ENCODE results near the gene KRTAP2-2. TPM values are rescaled to one million over a fixed set of nuclear protein-coding genes. Genes with fewer than 3 reads are reported as not detected.

The KRTAP2-2 gene
- total RNA-seq, 2 experiments from 2014 or later: not detected

GRCh38 chr17:41071606-41072360 is 16.8 kb upstream of the KRTAP2-2 start:
- Histone ChIP-seq H3K36me3 (ENCODE audit: insufficient read depth, low read length) (no peaks in the 10 kb centered on the region), H3K9me3 (ENCODE audit: control insufficient read depth in 1 of 2, insufficient read depth in 1 of 2, low read length in 2 of 2) (no peaks in the 10 kb centered on the region), H3K4me1 (ENCODE audit: insufficient read depth, low read length) (no peaks in the 10 kb centered on the region), H3K27me3 (ENCODE audit: control insufficient read depth in 1 of 2, insufficient read depth in 2 of 2, low read length in 2 of 2) (no peaks in the 10 kb centered on the region), H3K4me3 (ENCODE audit: low read length) (no peak overlapping the region), H3K27ac (ENCODE audit: low read depth in 1 of 2, low read length in 2 of 2) (no peak overlapping the region)
- intact Hi-C loops (cut with DNase I, micrococcal nuclease): no loop called here
- DNase-seq (no peak), ATAC-seq (ENCODE audit: poor library complexity) (no peak)
- Mint-ChIP-seq H3K9me3 (no peaks in the 10 kb centered on the region), H3K27me3 (peaks cover 24% of the 10 kb centered on the region), H3K4me1 (ENCODE audit: low read depth) (no peaks in the 10 kb centered on the region), H3K36me3 (ENCODE audit: low read depth) (no peaks in the 10 kb centered on the region), H3K27ac (no peak overlapping the region), H3K4me3 (no peak overlapping the region)
- TF ChIP-seq, protein P1, sequence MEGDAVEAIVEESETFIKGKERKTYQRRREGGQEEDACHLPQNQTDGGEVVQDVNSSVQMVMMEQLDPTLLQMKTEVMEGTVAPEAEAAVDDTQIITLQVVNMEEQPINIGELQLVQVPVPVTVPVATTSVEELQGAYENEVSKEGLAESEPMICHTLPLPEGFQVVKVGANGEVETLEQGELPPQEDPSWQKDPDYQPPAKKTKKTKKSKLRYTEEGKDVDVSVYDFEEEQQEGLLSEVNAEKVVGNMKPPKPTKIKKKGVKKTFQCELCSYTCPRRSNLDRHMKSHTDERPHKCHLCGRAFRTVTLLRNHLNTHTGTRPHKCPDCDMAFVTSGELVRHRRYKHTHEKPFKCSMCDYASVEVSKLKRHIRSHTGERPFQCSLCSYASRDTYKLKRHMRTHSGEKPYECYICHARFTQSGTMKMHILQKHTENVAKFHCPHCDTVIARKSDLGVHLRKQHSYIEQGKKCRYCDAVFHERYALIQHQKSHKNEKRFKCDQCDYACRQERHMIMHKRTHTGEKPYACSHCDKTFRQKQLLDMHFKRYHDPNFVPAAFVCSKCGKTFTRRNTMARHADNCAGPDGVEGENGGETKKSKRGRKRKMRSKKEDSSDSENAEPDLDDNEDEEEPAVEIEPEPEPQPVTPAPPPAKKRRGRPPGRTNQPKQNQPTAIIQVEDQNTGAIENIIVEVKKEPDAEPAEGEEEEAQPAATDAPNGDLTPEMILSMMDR (IDR thresholded peaks at IDR 0.05): no peak
- POLR2A ChIA-PET: no interaction called here
- CTCF ChIA-PET: no interaction called here

DNA sequence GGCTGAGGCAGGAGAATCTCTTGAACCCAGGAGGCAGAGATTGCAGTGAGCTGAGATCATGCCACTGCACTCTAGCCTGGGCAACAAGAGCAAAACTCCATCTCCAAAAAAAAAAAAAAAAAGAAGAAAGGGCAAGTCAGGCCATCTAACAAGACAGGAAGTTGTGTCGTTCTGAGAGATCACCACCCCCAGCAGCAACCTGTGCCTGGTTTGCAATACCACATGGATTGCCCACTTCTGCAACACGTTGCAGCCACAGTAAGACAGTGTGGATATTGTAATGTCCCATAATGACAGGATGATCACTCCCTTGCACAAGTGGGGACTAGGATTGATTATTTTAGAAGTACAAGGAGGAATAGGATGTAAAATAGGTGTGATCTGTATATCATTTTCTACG is 14.0 kb upstream of the KRTAP2-2 start:
- CTCF ChIA-PET: no interaction called here
- DNase-seq: no peak
- Mint-ChIP-seq H3K27me3 (peaks cover 4% of the 10 kb centered on the region), H3K4me3 (no peak overlapping the region), H3K27ac (no peak overlapping the region), H3K9me3 (no peaks in the 10 kb centered on the region), H3K4me1 (ENCODE audit: low read depth) (no peaks in the 10 kb centered on the region), H3K36me3 (ENCODE audit: low read depth) (no peaks in the 10 kb centered on the region)
- H3K27ac ChIP-seq (ENCODE audit: low read depth in 1 of 2, low read length in 2 of 2): no peak overlapping the region
- no peaks in the 10 kb centered on the region for H3K9me3 ChIP-seq (ENCODE audit: control insufficient read depth in 1 of 2, insufficient read depth in 1 of 2, low read length in 2 of 2)
- no peak for ATAC-seq (ENCODE audit: poor library complexity)
- no peak overlapping the region for H3K4me3 ChIP-seq (ENCODE audit: low read length)
- POLR2A ChIA-PET: no interaction called here
- TF ChIP-seq, protein P1 (IDR thresholded peaks at IDR 0.05): no peak
- H3K27me3 ChIP-seq (ENCODE audit: control insufficient read depth in 1 of 2, insufficient read depth in 2 of 2, low read length in 2 of 2): no peaks in the 10 kb centered on the region
- no peaks in the 10 kb centered on the region for H3K36me3 ChIP-seq (ENCODE audit: insufficient read depth, low read length)
- intact Hi-C loops (cut with DNase I, micrococcal nuclease): no loop called here
- no peaks in the 10 kb centered on the region for H3K4me1 ChIP-seq (ENCODE audit: insufficient read depth, low read length)

GRCh38 chr17:41067281-41067680 is 12.3 kb upstream of the KRTAP2-2 start:
- no peak overlapping the region for H3K27ac Mint-ChIP-seq
- H3K36me3 Mint-ChIP-seq (ENCODE audit: low read depth): no peaks in the 10 kb centered on the region
- H3K36me3 ChIP-seq (ENCODE audit: insufficient read depth, low read length): no peaks in the 10 kb centered on the region
- H3K4me1 ChIP-seq (ENCODE audit: insufficient read depth, low read length): no peaks in the 10 kb centered on the region
- intact Hi-C loops (cut with DNase I, micrococcal nuclease): no loop called here
- ChIA-PET POLR2A (no interaction called here), CTCF (no interaction called here)
- no peak overlapping the region for H3K4me3 Mint-ChIP-seq
- DNase-seq (no peak), ATAC-seq (ENCODE audit: poor library complexity) (no peak)
- TF ChIP-seq, protein P1 (IDR thresholded peaks at IDR 0.05): no peak
- H3K4me3 ChIP-seq (ENCODE audit: low read length): no peak overlapping the region
- peaks cover 0 to 2% of the 10 kb centered on the region in 2 experiments for H3K27me3 ChIP-seq (ENCODE audit: control insufficient read depth in 1 of 2, insufficient read depth in 2 of 2, low read length in 2 of 2)
- H3K9me3 Mint-ChIP-seq: no peaks in the 10 kb centered on the region
- peaks cover 13% of the 10 kb centered on the region for H3K27me3 Mint-ChIP-seq
- no peak overlapping the region for H3K27ac ChIP-seq (ENCODE audit: low read depth in 1 of 2, low read length in 2 of 2)
- H3K9me3 ChIP-seq (ENCODE audit: control insufficient read depth in 1 of 2, insufficient read depth in 1 of 2, low read length in 2 of 2): no peaks in the 10 kb centered on the region
- H3K4me1 Mint-ChIP-seq (ENCODE audit: low read depth): no peaks in the 10 kb centered on the region
